ENCODE measurements around the gene CDK2. TPM values are rescaled to one million over a fixed set of nuclear protein-coding genes. Genes with fewer than 3 reads are reported as not detected.

The CDK2 gene
- polyA plus RNA-seq, 1 of the 3 experiments (the other 2 are of a cell fraction), result 43.3 TPM

- DNase-seq, result no peak
- 78% methylated on average over 4 of the region's 4 CpGs for WGBS (ENCODE audit: low lambda C conversion rate)
- Histone ChIP-seq H3K4me1 (ENCODE audit: control insufficient read depth in 1 of 2, insufficient read depth in 2 of 2, low read depth in 1 of 2, low read length in 1 of 2) (peaks cover 0 to 9% of the 10 kb centered on the region in 2 experiments; a peak in 1 of 4 replicates), H3K4me3 (ENCODE audit: low read depth in 2 of 2, low read length in 1 of 2) (no peak overlapping the region), H4K20me1 (ENCODE audit: insufficient read depth) (no peaks in the 10 kb centered on the region), H3K27ac (ENCODE audit: low read depth in 2 of 2, low read length in 1 of 2) (no peak overlapping the region), H3K4me2 (no peak overlapping the region), H3K9me2 (no peaks in the 10 kb centered on the region), H3K9ac (no peak overlapping the region), H3K27me3 (ENCODE audit: insufficient read depth) (no peaks in the 10 kb centered on the region), H3K36me3 (replicated peaks in 1 of 2; ENCODE audit: control insufficient read depth in 1 of 2, insufficient read depth in 2 of 2, low read length in 1 of 2) (peaks cover 35 to 50% of the 10 kb centered on the region in 2 experiments), H3K79me2 (ENCODE audit: insufficient read depth) (no peaks in the 10 kb centered on the region), H3K9me3 (no peaks in the 10 kb centered on the region), H3F3A (replicated peaks; ENCODE audit: insufficient read depth) (peaks cover 6% of the 10 kb centered on the region), H2AFZ (ENCODE audit: low read depth) (no peak overlapping the region)
- TF ChIP-seq ELF1 (IDR thresholded peaks at IDR 0.05) (no peak), GABPA (IDR thresholded peaks at IDR 0.05; ENCODE audit: low read depth) (no peak), MXI1 (IDR thresholded peaks at IDR 0.05; ENCODE audit: low read depth, low read length) (no peak), FOSL2 (IDR thresholded peaks at IDR 0.05; ENCODE audit: borderline replicate concordance, low read depth) (no peak), JUND (IDR thresholded peaks at IDR 0.05) (no peak), PBX3 (IDR thresholded peaks at IDR 0.05) (no peak)
- CTCF ChIA-PET, result interaction anchor here (0.6 to 10.8 kb wide), 4 partner anchors 12 to 204 kb away, joined by 3 to 96 read pairs (median 10); partner anchors contain the start of genes DGKA and RAB5B
- POLR2A ChIA-PET, result no interaction called here
Measured at GRCh38 chr12:55942055-55942454, 24.6 kb upstream of the CDK2 start.

GRCh38 chr12:55942577-55943136 is 24.0 kb upstream of the CDK2 start:
- Histone ChIP-seq H3K36me3 (replicated peaks in 1 of 2; ENCODE audit: control insufficient read depth in 1 of 2, insufficient read depth in 2 of 2, low read length in 1 of 2) (peaks cover 35 to 56% of the 10 kb centered on the region in 2 experiments), H3K9me2 (no peaks in the 10 kb centered on the region), H3K27me3 (ENCODE audit: insufficient read depth) (no peaks in the 10 kb centered on the region), H2AFZ (ENCODE audit: low read depth) (no peak overlapping the region), H3K4me2 (no peak overlapping the region), H3K9ac (no peak overlapping the region), H3K27ac (ENCODE audit: low read depth in 2 of 2, low read length in 1 of 2) (no peak overlapping the region), H3K4me1 (ENCODE audit: control insufficient read depth in 1 of 2, insufficient read depth in 2 of 2, low read depth in 1 of 2, low read length in 1 of 2) (peaks cover 0 to 9% of the 10 kb centered on the region in 2 experiments; a peak in 1 of 4 replicates), H3K4me3 (ENCODE audit: low read depth in 2 of 2, low read length in 1 of 2) (no peak overlapping the region), H3F3A (replicated peaks; ENCODE audit: insufficient read depth) (peaks cover 6% of the 10 kb centered on the region), H3K79me2 (ENCODE audit: insufficient read depth) (no peaks in the 10 kb centered on the region), H4K20me1 (ENCODE audit: insufficient read depth) (no peaks in the 10 kb centered on the region), H3K9me3 (no peaks in the 10 kb centered on the region)
- ChIA-PET CTCF (interaction anchor here (1.3 to 10.8 kb wide), 4 partner anchors 10 to 205 kb away, joined by 3 to 96 read pairs (median 10); partner anchors contain the start of gene DGKA), POLR2A (interaction anchor here (0.5 kb wide), 1 partner anchor 108 kb away, joined by 5 read pairs; no protein-coding TSS in a partner anchor)
- TF ChIP-seq EP300 (IDR thresholded peaks at IDR 0.05; ENCODE audit: borderline replicate concordance in 1 of 2, low read depth in 1 of 2, low read length in 1 of 2), result no peak
- no peak for TF ChIP-seq REST (IDR thresholded peaks at IDR 0.05; ENCODE audit: low read depth, low read length)
- no peak for TF ChIP-seq RFX5 (IDR thresholded peaks at IDR 0.05; ENCODE audit: low read length)
- TF ChIP-seq TEAD4 (IDR thresholded peaks at IDR 0.05; ENCODE audit: borderline replicate concordance, insufficient read depth), result no peak
- TF ChIP-seq TAF1 (IDR thresholded peaks at IDR 0.05; ENCODE audit: borderline replicate concordance, low read depth, low read length), result no peak
- no peak for TF ChIP-seq YY1 (IDR thresholded peaks at IDR 0.05; ENCODE audit: low read depth)
- TF ChIP-seq ZBTB33 (IDR thresholded peaks at IDR 0.05; ENCODE audit: borderline replicate concordance, low read depth), result no peak
- WGBS (ENCODE audit: low lambda C conversion rate), result 96% methylated on average over 1 of the region's 1 CpG
- DNase-seq, result no peak
